ENCODE data around the gene ABI3BP.

ABI3BP gene

DNA sequence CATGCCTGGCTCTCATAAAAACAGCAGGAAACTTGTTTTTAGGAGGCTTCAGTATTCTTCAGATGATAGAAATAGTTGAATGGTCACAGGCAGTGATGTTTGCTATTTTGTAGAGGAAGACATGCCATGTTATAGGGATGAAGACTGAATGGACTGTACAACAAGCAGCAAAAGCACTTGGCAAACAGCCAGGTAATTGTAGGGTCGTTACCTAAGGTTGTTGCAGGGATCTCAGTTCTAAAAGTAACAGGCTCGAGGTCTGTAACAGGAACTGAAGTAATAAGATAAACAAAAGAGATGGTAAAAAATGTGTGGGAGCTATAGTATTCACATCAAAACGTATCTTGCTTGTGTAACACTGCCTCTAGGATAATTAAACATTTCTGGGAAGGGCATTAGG lies 167.6 kb downstream of the ABI3BP start:
- no peak for DNase-seq

DNA sequence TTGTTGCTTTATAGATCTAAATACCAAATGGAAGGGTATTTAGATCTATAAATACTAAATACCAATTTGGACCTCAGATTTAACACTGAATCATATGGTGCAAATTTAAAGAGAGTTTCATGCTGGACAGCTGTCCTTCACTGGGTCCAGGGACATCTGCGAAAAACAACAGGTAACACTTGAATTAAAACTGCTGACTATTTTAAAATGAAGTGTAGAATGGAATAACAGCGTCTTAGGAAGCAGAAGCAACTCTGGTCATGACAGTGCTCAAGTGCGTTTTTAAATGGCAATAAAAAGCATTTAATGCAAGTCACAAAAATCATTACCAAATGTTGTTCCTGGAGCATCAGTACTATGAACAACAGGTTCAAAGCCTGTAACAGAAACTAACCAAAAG lies 177.6 kb downstream of the ABI3BP start:
- DNase-seq = no peak

DNA sequence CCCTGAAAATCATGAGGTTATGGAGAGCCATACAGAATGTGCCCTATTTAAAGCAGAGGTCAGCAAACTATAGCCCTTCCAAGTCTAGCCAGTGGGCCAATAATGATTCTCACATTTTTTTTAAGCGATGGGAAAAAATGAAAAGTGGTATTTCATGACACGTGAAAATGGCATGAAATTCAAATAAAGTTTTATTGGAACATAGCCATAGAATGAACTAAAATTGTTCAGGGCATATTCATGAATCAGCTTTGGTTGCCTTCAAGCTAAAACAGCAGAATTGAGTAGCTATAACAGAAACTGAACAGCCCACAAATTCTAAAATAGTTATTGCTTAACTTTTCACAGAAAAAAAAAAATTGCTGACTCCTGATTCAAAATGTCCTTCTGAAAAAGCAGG lies 179.4 kb downstream of the ABI3BP start:
- DNase-seq = no peak

DNA sequence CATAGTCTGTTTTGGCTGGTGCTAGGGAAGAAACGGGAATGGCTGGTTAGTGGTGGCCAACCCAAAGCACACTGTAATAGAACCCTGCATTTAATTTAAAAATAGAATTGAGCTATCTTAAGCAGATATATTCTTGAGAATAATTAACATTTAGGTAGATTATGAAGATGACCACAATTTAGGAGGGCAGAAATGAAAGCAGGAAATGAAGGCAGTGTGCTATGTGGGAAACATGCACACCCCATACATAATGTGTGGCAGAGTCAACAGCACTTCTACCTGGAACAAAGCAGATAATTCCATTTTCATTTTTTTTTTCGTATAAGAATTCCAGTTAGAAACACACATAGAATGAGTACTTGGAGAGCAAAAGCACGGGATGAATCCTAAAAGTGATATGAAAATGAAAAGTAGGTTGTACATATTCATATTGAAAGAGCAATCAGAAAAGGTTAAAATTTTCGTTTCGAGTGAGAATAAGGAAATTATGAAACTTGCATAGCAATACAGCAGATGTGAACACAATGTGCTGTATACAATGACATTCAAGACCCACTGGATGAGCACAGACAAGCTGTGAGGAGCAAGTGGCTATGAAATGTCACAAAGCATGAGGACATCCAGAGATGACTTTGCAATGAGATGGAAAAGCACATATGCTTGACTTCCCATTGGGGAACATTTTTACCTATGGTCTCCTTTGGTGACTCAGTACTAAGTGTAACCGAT lies 181.3 kb downstream of the ABI3BP start:
- DNase-seq = no peak

DNA sequence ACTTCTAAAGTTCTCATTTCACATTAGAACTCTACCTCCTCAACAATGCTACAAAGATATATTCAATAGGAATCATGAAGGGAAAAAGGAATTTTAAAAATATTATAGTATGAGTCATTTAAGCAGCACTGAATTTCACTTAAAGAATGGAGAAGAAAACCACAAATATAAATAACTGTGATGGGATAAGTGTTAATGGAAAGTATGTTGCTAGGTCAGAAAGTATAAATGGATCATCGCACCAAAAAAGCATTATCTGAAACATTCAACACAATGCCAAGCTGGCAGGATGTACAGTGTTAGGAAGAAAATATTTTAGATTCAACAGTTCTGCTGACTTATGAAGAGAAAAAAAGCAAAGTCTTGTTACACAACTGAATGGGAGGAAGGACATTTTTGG lies 182.6 kb downstream of the ABI3BP start:
- DNase-seq = no peak

DNA sequence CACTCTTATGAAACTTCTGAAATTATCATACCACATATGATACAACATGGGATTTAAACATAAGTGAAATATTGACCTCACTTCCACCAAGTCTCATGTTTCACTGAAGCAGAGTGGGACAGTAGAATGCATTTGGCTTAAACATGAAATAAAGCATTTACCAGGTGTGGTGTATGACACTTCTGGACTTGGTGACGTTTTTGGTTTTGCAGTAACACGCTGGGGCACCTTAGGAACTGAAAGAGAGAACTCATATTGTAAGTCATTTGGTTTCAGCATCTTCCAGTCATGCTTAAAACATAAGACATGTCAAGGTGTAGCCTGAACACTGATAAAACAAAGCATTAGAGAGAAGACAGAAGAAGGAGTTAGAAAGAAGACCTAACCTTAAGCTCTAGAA lies 188.6 kb downstream of the ABI3BP start:
- no peak for DNase-seq

DNA sequence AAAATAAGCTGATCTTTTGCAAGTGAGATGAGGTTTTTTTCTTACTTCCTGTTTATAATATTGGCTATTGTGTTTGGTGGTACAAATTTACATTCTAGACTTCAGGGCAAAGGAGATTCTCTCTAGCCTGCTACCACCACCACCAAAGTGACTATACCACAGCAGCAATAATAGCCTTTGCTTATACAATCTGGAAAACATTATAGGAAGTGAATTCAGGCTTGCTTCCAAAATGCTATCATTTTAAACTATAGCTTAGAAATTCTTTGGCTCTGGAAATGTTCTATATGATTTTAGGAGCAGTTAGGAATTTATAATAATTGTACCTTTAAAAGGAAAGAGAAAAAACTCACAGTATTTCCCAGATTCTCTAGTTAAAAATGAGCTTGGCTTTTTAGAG lies 189.5 kb downstream of the ABI3BP start:
- no peak for DNase-seq

DNA sequence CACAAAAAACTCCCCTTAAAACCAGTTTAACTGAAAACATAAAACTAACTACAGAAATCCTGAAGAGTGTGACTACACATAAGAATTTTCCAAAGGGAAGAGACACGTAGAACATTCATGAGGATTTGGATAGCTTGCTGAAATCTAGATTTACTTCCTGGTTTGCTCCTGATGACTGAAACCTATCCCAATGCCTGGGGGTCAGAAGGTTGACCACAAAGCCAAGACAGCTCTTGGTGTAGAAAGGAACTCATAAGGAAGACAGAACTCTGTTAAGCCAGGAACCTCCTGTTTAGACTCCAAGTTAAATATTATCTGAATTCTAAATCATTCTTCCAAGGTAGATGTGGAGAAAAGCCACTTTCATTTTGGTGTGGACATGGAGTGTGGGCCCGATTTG lies 191.1 kb downstream of the ABI3BP start:
- no peak for DNase-seq

DNA sequence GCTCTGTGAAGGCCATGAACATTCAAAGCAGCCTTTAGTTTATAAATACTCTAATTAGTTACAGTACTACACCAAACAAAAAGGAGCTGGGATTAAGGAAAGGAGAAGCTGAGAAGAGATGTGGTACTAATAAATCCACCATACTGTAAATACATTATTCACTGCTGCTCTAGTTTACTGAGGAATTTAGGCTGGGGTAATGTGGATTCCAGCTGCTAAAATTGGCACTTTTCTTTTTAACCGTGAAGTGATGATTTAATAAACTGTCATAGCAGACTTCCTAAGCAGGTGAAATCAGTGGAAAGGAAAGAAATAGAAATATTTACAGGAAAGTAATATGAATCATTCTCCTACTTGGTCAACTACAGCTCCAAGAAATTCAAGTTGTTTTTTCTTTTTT lies 195.2 kb downstream of the ABI3BP start:
- DNase-seq = no peak

DNA sequence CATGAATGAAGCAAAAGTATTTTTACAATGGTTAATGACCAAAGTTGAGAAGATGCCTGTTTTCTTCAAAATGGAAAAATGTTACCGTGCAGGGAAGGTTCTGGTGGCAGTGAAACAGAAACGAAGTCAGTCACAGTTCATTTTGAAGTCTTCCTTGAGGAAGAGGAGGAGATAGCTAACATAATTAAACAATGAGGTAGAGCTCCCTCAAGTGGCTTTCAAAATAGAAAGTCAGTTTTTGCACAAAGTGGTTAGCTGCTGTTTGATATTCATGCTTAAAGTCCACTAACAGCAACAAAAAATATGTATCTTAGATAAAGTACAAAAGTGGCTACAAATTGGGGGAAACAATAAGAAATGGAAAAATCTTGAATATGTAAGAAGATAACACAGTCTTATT lies 196.7 kb downstream of the ABI3BP start:
- DNase-seq = no peak

DNA sequence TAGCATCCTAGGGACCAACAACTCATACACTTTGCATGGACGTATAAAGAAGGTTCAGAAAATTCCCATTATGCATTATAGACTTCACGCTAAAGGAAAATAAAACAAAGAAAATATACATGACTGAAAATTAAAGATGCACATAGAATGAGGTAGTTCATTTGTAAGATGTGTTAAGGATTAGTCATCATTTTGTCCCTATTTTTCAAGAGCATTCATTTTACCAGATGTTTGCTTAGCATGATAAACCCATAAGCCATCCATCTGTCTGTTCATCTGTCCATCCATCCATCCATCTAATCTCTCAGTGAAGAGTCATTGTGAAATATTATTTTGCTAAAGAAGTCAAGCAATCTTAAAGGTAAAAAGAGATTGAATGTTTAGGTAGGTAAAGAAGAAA lies 203.6 kb downstream of the ABI3BP start:
- DNase-seq = no peak

DNA sequence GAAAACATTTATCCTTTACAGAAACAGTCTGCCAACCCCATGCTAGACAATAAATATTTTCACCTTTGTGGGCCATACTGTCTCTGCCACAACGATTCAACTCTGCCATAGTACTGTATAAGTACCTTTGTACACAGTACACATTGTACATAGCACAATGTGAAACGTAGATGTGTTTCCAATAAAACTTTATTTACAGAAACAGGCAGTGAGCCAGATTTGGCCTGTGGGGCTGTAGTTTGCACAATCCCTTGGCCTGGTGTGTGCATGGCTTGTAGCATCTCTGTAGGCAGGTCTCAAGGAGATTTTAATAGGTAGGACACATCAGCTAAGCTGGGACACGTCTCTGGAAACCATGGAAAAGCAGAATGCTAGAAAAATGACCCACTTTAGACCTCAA lies 209.6 kb downstream of the ABI3BP start:
- no peak for DNase-seq

DNA sequence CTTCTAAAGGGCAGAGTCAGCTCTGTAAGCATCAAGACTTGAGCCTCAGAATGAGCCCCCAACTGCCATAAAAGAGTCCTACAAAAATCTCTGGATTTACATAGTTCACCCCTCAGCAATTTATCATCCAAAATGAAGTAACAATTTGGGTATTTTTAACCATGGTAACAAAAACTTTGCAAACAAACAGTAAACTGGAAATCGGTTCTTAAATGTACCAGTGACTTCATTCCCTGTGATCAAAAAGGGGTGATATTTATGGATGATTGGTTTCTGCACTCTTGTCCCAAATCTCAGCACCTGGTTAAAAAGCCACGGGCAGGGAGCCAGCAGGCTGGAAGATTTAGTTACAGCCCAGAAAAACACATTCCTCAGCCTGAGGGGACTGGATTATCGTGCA lies 210.3 kb downstream of the ABI3BP start:
- no peak for DNase-seq

DNA sequence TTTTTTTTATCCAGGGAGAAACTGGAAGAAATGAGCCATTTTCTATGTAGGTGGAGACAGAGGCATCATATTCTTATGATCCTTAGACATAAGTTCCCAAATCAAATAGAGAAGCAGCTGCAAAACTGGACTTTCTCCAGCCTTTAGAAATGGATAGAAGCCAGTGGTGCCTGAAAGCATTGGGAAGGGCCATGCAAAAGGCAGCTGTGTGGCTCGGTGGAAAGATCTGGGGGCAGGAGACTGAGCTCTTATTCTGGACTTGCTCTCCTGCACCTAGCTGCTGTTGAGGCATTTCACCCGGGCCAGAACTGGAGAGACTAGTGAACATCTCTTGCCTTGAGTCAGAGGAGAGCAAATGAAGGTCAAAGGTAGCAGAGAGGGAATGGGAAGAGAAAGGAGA lies 210.9 kb downstream of the ABI3BP start:
- no peak for DNase-seq

DNA sequence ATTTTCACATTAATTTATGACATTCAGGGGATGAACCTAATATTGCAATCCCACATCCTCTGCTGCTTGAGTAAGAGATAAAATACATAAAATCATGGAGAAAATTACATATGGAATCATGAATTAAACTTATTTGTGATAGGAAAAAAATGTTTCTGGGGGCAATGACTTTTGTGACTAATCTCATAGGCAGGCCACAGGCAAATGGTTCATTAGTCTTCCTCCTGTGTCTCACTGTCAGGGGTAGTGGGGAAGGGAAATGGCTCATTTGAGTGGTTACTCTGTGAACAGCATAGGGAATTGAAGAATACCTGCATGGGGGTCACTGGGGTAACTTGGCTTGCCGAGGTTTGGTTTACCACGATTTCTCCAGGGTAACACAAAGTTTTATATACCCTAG lies 211.9 kb downstream of the ABI3BP start:
- no peak for DNase-seq

DNA sequence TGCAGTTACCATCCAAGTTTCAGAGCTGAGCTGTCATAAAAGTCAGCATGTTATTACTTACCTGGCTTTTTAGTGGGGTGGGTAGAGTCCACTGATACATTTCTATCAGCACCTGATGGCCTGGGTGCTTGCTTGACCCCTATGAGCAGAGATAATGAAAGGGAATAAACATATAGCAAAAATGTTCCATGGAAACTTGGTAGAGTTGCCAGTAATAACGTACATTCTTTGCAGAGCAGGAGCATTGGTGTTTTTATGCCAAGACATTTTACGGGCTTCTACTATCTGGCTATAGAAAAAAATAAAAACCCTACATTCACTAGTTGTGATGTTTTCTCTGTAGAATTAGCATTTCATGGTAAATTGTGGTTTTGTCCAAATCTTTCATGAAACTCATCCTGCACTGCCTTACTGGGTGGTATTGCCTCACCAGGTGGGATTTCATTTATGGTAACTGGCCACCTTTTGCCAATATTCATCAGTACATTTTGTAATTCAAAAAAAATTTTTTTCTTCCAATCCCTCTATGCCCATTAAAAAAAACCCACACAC lies 213.1 kb downstream of the ABI3BP start:
- DNase-seq = no peak

DNA sequence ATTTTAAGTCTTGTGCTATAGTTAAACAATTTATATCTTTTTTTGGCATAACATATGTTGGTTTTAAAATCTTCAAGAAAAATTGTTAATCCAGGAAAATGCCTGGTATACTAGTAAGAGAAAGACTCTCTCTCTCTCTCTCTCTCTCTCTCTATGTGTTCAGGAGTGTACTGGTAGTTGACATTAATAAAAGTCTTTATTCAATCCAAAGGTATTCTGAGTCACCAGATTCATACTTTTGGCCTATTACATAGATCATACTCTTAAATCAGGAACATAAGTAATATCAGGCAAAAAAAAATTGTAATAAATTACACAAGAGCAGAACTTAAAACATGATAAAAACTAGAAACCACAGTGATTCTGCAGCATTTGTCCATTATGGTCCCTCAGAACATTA lies 213.7 kb downstream of the ABI3BP start:
- DNase-seq = no peak

DNA sequence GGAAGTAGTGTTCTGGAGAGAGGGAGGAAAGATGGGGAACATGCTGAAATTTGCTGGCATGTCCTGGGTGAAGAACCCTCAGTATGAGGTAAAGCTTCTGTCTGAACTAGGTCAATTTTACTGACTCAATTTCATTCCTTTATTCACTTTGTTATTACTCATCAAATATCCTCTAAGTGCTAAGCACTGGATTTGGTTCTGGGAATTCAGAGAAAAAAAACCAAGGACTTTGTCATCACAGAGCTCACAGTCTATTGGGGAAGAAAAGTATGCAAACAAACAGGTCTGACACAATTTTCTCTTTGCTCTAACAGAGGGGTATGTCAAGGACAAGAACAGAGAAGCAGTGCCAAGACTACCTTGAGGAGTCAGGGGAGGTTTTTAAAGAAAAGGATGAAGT lies 215.9 kb downstream of the ABI3BP start:
- no peak for DNase-seq

DNA sequence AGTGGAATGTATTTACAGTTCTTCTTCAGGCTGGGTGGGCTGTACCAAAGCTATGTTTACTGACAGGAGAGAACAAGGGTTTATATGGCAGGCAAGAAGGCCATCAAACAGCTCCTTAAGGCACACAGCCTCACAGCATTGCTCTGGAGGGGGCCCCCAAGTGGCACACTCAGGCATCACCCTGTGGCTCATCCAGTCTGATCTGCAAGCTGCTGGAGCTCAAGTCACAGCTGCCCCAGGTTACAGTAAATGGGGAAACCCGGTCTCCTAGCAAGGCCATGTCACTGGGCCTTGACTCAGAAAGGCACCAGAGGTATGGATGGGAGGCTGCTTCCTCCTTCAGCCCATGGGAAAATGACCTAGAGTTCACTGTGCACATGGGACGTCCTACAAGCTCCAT lies 216.5 kb downstream of the ABI3BP start:
- DNase-seq = no peak

DNA sequence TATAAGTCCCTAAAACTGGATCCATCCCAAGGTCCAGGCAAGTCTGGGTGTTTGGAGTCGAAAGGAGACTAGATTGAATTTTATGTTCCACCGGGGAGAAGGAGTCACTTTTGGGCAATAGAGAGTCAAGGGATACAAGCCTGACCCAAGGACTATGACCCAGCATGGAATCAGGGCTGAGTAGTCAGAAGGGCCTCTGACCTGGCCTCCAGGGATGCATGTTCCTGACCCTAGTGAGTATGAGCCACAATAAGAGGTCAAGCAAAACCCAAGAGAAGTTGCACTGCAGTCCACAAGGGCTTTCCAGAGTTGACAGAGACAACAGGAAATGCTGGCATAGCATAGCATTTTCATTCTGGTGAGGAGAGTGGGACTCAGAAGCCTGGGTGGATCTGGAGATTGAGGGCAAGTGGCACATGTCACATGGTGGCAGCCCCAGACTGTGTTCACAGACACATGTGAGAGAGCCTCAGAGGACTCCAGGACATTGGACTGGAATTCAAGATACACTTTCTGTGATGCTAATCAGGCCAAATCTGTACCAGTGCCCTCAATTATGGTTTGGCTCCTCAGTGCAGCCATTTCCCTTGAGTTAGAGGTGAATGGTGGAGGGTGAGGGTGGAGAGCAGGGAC lies 217.0 kb downstream of the ABI3BP start:
- no peak for DNase-seq

DNA sequence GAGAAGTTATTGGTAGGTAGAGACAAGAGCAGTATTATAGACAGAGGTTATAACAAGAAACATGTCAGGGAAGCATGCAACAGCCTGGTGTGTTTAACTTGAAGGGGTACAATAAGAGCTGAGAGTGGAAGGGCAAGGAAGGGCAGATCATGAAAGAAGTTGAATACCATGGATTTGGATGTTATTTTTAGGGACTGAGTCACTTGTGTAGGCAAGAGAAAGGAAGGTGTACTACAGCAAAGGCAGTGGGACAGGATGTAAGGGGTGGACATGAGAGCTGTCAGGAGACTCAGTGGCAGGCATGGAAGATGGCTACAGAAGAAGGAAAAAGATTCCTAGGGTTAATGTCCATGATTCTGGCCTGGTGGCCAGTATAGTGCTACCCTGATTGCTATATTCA lies 217.6 kb downstream of the ABI3BP start:
- no peak for DNase-seq

DNA sequence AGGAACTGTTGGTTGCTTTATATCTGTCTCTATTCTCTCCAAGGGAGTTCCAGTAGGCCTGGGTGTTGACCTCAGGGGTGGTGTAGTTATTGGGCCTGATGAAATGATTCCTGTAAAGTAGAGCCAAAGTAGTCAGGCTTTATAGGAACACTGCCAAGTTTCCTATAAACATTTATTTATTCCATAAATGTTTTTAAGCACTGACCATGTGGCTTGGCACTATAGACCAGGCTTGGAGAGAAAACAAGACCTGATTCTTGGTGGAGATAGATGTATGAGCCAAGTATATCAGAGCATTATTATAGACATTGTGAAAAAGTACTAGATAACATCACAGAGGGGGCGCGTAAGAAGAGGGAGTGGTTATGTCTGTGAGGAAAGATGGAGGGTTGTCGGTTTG lies 218.0 kb downstream of the ABI3BP start:
- DNase-seq = no peak

DNA sequence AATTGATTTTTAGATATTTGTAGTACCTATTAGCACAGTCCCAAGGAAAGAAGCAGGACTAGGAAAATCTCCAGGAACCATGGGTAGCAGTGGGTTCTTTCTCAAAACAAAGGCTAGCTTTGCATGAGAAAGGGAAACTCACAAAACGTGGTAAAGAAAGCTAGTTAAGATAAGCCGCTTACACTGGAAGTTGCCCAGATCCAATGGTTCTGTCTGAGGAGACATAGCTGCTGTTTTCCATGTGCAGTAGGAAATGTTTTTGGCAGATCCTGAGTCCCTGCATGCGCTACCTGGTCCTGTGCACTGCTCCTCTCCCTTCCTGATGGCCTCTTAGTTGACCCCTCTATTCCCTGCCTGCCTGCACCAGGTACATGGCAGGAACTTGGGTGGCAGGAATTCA lies 223.5 kb downstream of the ABI3BP start:
- no peak for DNase-seq

DNA sequence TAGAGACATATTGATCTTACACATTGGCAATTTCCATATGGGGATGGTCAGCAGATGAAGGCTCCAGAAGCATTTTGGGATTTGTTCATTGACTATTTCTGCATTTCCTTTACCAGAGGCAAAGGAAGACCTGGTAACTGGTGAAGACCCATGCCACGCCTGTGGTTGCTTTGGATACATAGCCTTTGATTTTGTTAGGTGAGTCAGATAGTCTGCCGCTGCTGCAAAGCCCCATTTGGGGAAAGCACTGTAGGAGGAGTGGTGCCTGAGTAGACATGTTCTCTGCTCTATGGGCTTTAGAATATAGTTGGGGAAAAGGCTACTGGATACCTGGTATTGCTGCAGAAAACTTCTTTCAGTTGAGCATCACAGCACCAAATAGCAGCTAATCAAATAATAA lies 227.2 kb downstream of the ABI3BP start:
- no peak for DNase-seq

DNA sequence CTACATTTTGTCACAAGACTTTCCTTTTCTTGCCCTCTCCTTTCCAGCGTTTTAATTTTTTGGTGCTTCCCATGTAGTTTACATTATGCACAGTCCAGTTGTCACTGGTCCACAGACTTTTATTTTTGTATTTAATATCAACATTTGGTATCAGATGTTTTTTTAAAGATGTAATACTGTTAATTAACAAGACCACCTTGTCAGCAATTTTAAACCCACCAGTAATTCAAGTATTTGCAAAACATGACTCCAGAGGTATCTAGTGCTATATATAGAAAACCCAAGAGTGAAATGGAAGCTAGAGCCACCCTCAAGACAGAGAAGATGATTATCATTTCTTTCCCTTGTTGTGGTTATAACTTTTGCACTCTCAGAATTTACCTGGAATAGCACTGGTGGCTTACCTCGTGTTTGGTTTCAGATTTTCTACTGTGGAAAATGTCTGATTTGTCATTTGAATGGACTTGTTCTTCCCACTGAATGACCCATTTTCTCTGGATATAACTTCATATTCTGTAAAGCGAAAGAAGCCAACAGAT lies 227.7 kb downstream of the ABI3BP start:
- no peak for DNase-seq
